ENCODE results near the gene CAPZA1.
"Not testable (repeated sequence)": the region's sequence is repeated elsewhere in the genome, so short reads cannot be mapped to it uniquely, and the experiment has no call there.

GRCh38 chr1:112640437-112640836, 20.8 kb downstream of the CAPZA1 start:
- TF ChIP-seq USF2 (CRISPR knock-in tag; IDR thresholded peaks at IDR 0.05); JUN (CRISPR knock-in tag; IDR thresholded peaks at IDR 0.05); ELF4 (CRISPR knock-in tag; IDR thresholded peaks at IDR 0.05; ENCODE audit: low read depth); SP1 (CRISPR knock-in tag; conservative IDR thresholded peaks at IDR 0.05); CTCF (IDR thresholded peaks at IDR 0.05): not testable (repeated sequence)
